ENCODE measurements around the gene ATOH1.

Gene ATOH1

DNA sequence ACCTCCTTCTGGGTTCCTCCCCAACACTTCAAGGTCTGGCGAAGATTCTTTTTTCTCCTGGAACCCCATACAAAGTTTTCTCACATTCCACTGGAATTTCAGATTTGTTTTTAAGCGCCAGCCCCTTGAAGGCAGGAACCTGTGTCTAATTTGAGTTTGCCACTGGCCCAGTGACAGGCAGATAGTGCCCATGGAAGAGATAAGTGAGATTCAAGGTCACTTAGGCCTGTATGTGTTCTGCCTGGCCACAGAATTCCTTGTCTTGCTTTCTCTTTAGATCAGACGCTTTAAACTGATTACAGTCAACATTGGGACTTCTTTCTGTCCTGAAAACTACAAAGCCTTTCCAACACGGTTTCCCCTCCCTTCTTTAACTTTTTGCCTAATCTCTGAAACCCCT, 11.2 kb downstream of the ATOH1 start:
- no peak for DNase-seq

- no peak for DNase-seq
Observed at GRCh38 chr4:93841803-93842345, 13.3 kb downstream of the ATOH1 start.

DNA sequence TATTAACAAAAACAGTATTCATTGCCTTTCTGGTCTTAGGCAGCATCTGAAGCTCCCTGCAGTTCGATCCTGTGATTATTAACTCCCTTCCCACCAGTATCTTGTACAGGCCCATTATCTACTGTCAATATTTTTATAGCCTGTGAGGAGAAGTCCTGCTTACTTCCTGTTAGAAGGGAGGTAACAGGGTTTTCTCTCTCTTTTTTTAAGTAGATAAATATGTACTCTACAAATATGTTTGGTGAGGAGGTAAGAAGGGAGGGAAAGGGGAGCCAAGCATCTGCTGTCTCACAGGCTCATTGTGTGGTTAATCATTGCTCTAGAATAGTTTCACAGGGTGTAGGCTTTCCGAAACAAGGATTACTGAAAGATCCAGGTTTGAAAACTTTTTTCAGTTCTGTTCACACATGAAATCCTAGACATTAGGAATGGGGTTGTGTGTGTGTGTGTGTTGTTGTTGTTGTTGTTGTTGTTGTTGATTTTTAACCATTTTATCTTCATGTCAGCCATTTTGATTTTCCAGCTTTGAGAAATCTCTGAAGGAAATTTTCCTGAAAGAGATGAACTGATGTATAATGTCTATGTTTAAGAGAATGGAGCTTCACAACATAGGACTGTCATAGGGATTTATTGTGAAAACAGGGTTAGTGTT, 14.2 kb downstream of the ATOH1 start:
- DNase-seq: no peak

DNA sequence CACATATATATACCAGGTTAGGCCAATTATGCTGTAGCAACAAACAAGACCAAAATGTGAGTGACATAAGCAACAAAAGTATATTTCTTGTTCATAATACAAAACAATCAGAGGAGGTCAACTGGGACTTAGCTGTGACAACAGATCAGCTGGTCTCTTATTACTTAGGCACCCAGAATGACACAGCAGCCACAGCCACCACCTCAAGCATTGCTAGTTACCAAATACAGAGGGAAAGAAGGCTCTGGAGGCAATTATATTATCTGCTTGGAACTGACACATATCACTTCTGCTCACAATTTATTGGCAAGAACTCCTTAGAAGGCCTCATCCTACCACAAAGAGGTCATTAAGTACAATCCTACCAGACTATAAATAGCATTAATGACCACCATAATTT, 15.2 kb downstream of the ATOH1 start:
- no peak for DNase-seq

GRCh38 chr4:93852680-93853079, 24.1 kb downstream of the ATOH1 start:
- no peak for DNase-seq

GRCh38 chr4:93855926-93856325, 27.4 kb downstream of the ATOH1 start:
- no peak for DNase-seq

DNA sequence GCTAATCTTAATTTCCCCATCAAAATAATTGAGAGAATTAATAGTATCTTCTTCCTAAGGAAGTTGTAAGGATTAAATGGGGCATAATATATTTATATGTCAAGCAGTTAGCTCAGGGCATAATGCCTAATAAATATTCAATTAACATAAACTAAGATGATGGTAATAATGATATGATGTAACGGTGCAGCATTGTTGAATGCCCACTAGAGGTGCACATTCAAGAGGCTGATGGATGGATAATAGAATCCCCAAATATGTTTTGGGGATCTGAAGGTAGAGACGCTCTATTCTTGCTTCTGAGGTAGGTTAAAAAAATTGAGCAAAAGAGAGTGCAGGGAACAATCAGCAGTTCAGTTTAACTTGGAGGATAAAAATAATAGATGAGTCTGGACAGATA, 37.1 kb downstream of the ATOH1 start:
- no peak for DNase-seq

DNA sequence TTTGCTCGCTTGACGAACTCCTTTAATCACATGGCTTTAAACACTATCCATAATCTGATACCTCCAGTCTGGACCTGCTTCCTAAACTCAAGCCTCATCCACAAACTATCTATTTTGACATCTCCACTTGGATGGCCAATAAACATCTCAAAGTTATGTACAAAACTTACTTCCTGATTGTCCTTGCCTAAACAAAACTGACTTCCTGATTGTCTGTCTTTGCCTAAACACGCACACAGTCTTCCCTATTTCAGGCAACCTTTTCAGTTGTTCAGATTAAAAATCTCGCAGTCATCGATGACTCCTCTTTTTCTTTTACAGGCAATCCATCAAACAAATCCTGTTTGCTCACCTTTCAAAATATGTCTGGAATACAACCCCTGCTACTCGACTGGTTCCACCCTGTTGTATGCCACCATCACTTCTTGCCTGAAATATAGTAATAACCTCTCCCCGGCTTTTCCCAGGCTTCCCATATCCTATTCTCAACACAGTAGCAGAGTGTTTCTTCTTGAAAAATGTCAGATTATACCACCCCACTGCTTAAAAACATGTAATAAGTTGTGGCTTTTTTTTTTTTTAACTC, 39.0 kb downstream of the ATOH1 start:
- DNase-seq: no peak

DNA sequence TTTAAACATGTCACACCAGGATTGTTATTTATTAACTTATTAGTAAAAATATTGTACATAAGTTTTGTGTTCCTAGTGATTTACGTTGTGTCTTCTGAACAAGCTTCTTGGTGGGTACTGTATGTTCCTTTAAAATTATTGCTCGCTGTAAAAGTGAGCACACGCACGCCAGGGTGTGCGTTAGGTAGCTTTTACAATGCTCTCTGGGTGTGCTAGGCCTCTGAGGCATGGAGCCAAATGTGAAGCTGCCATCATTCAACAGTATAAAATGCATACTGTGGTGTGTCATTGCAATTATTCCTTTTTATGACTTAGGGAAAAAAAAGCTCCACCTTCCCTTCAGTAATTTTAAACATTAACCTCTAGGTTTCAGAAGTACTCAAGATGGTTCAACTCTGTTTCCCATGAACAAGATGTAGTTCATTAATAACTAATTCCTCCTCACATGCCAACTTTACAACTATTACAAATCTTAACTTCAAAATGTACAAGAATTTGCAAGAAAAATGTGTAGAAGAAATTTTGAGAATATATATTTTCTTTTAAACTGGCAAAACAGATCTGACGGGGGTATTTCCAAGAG, 42.4 kb downstream of the ATOH1 start:
- DNase-seq: no peak

- DNase-seq: no peak
Observed at GRCh38 chr4:93876754-93877153, 48.2 kb downstream of the ATOH1 start.

GRCh38 chr4:93878566-93878965, 50.0 kb downstream of the ATOH1 start:
- no peak for DNase-seq

GRCh38 chr4:93879919-93880318, 51.4 kb downstream of the ATOH1 start:
- DNase-seq: no peak

Measured in bone marrow (tissue), 2 donors.